Fibroblast of the conjunctiva (primary cell): ENCODE results near the gene TRPV3.

ENCODE experiments used
- DNase-seq: peaks from one replicate; pipeline ENCODE4 v3.0.0-alpha.2; 2010; ENCODE audit warnings: low read depth

Gene TRPV3

GRCh38 chr17:3546521-3546920, 11.1 kb downstream of the TRPV3 start:
- DNase-seq: no peak

GRCh38 chr17:3545151-3545550, 12.5 kb downstream of the TRPV3 start:
- DNase-seq: no peak

- no peak for DNase-seq
Measured at GRCh38 chr17:3544365-3544764, 13.2 kb downstream of the TRPV3 start.

- DNase-seq: no peak
Measured at GRCh38 chr17:3543453-3543852, 14.2 kb downstream of the TRPV3 start.

- no peak for DNase-seq
Measured at GRCh38 chr17:3542410-3543088, 15.1 kb downstream of the TRPV3 start.

DNA sequence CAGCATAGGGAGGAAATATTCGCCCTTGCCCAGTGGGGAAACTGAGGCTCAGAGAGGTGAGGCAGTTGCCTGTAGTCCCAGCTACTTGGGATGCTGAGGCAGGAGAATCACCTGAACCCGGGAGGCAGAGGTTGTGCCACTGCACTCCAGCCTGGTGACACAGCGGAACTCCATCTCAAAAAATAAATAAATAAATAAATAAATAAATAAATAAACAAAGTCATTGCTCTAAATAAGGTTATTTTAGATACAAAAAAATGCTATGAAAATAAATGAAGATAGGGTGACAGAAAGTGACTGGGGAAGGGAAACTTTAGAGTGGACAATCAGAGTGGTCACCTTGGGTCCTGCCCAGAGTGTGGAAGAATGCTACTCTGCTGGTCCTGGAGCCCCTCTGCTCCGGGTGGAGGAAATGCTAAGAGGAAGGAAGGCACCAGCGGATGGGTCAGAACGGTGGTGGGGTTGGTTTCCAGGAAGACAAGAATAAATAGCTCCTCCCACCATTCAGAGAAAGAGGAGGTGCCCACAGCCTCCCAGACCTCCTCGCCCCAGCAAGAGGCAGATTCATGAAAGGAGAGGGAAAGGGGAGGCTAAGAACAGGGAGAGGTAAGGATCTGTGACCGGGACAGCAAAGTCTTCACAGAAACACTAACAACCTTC, 17.6 kb downstream of the TRPV3 start:
- no peak for DNase-seq

- DNase-seq: no peak
Measured at GRCh38 chr17:3536716-3537115, 20.9 kb downstream of the TRPV3 start.

DNA sequence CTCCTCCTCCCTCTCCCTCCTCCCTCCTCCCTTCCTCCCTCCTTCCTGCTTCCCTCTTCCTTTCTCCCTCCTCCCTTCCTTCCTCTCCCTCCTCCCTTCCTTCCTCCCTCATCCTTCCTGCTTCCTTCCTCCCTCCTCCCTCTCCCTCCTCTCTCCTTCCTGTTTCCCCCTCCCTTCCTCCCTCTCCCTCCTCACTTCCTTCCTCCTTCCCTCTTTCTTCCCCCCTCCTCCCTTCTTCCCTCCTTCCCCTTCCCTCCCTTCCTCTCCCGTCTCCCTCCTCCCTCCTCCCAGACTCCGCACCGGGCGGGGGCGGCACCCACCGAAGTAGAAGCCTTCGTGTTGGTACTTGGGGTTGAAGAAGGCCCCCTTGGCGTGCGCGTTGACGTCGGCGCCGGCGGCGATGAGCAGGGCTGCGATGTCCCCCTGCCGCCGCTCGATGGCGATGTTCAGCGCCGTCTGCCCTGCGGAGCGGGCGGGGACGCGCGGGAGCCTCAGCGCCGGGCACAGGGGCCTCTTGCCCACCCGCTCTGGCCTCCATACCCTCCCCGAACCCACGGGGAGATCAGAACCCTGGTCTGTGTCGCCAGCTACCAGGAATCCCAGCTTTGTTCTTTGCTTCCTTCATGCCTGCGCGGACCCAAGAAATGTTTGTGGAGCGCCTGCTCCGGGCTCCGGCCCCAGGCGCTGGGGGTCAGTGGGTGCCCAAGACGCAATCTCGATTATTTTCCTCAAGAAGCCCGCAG, 22.2 kb downstream of the TRPV3 start:
- DNase-seq: peak; percentile 55

DNA sequence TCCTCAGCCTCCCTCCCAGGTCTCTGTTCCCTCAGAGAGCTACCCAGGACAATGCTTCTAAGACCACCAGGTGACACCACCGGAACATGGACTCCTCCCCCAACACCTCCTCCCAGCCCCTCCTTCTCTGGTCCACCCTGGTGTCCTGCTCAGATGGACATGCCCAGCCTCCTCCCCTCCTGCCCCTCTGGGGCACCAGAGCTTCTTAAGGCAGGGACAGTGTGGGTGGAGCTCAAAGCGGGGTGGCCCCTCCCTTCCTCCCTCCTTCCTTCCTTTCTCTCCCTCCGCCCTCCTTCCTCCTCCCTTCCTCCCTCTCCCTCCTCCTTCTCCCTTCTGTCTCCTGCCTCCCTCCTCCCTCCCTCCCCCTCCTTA, 22.7 kb downstream of the TRPV3 start:
- peak; percentile 36 for DNase-seq

- no peak for DNase-seq
Measured at GRCh38 chr17:3533752-3534151, 23.9 kb downstream of the TRPV3 start.

GRCh38 chr17:3532859-3533142, 24.8 kb downstream of the TRPV3 start:
- no peak for DNase-seq

GRCh38 chr17:3532106-3532858, 25.3 kb downstream of the TRPV3 start:
- DNase-seq: no peak

DNA sequence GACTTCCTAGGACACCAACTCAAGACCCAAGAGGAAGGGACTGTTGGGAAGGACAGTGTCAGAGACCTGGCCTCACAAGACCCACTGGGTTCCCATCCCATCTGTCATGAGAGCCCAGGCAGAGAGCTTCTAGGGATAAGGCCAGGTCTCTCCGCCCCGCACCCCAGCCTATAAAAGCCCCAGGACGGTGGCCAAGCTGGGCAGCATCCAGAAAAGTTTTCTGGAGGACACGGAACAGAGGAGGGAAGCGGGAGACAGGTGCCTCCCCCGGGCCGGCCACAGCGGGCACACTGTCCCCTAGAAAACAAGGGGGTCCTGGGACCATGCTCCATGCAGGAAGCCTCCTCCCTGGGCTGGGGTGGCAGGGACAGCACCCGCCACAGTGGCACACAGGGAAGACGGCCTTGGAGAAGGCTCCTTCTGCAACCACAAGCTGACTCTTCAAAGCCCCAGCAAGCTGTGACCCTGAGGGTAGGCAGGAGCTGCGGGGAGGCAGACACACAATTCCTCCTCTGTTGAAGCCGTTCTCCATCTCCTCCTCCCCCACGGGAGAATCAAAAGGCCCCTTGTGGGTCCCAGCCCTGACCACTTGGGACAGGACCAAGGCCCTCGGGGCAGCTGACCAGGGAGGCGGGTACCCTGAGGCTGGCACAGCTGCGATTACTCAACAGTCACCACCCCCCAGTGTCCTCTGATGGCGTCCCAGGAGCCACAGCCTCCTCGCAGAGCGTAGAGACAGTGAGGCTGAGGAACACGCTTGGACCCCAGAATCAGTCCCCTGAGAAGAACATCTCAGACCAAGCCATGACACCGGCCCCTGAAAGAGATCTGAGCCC, 26.1 kb downstream of the TRPV3 start:
- no peak for DNase-seq

- DNase-seq: peak; percentile 28
Measured at GRCh38 chr17:3529817-3530741, 27.5 kb downstream of the TRPV3 start.

DNA sequence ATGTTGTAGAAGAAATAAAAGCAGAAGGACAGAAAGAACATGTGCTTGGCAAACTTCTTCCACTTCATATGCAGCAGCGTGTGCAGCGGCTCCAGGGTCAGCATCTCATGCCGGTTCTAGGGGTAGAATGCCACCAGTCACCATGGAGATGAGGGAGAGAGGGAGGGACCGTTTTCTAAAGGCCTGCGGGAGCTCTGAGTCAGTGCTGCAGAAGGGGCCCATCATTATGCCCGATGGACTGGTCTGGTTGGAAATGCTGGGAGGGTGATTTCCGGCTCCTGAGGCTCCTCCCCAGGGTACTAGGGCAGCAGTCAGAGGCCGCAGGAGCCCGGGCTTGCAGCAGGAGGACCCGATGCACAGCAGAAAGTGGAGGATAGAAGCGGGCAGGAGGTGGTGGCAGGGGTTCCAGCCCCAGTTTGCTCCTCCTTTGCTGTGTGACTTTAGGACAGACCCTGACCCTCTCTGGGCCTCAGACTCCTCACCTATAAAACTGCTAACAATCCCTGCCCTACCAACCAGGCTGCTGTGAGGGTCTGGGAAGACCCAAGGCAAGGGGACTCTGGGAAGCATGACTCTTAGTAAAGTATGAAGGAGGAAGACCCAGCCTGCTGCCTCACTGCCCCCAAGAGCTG, 28.6 kb downstream of the TRPV3 start:
- no peak for DNase-seq

- DNase-seq: no peak
Measured at GRCh38 chr17:3528403-3528851, 29.2 kb downstream of the TRPV3 start.

DNA sequence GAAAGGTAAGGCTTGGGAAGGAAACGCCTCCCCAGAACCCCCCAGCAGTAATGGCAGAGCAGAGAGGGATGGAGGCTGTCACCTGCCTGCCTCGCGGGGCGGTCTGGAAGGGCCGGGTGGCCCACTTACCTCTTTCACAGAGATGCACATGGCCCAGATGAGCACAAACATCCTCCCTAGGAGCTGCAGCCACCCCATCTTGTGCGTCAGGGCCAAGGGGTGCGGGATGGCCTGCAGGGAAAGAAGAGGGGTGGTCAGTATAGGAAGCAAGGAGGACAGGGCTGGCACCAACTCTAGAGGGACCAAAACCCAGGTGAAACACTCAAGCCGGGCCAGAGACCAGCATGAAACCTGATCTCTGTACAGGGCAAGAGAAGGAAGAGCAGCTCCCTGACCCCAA, 29.7 kb downstream of the TRPV3 start:
- no peak for DNase-seq

- DNase-seq: no peak
Measured at GRCh38 chr17:3527468-3527867, 30.1 kb downstream of the TRPV3 start.

- DNase-seq: no peak
Measured at GRCh38 chr17:3526971-3527370, 30.6 kb downstream of the TRPV3 start.

GRCh38 chr17:3526491-3526890, 31.1 kb downstream of the TRPV3 start:
- DNase-seq: no peak
